ENCODE data around the gene ANAPC1.
"Not testable (repeated sequence)": the region's sequence is repeated elsewhere in the genome, so short reads cannot be mapped to it uniquely, and the experiment has no call there.

Gene ANAPC1

GRCh38 chr2:111812970-111813622 lies 70.9 kb downstream of the ANAPC1 start:
- not testable (repeated sequence) for DNase-seq (ENCODE audit: low read depth); H3K4me3 ChIP-seq (ENCODE audit: low read length)
- TF ChIP-seq CTCF (conservative IDR thresholded peaks at IDR 0.05; ENCODE audit: low read length): peak; percentile 8

GRCh38 chr2:111790633-111791032 lies 93.4 kb downstream of the ANAPC1 start:
- DNase-seq (ENCODE audit: low read depth); H3K4me3 ChIP-seq (ENCODE audit: low read length): not testable (repeated sequence)

- not testable (repeated sequence) for H3K4me3 ChIP-seq (ENCODE audit: low read length); DNase-seq (ENCODE audit: low read depth)
Observed at GRCh38 chr2:111784081-111784480, 99.9 kb downstream of the ANAPC1 start.

- DNase-seq (ENCODE audit: low read depth); H3K4me3 ChIP-seq (ENCODE audit: low read length): not testable (repeated sequence)
Observed at GRCh38 chr2:111782195-111782594, 101.8 kb downstream of the ANAPC1 start.

- H3K4me3 ChIP-seq (ENCODE audit: low read length); DNase-seq (ENCODE audit: low read depth): not testable (repeated sequence)
Observed at GRCh38 chr2:111781443-111782094, 102.4 kb downstream of the ANAPC1 start.

GRCh38 chr2:111777155-111777554 lies 106.8 kb downstream of the ANAPC1 start:
- DNase-seq (ENCODE audit: low read depth): not testable (repeated sequence)

GRCh38 chr2:111776296-111776695 lies 107.7 kb downstream of the ANAPC1 start:
- DNase-seq (ENCODE audit: low read depth); H3K4me3 ChIP-seq (ENCODE audit: low read length): not testable (repeated sequence)

More at GRCh38 chr2:111777155-111777554, 106.8 kb downstream of the ANAPC1 start:
- not testable (repeated sequence) for H3K4me3 ChIP-seq (ENCODE audit: low read length)

GRCh38 chr2:111772180-111772579 lies 111.8 kb downstream of the ANAPC1 start:
- H3K4me3 ChIP-seq (ENCODE audit: low read length); DNase-seq (ENCODE audit: low read depth): not testable (repeated sequence)

- H3K4me3 ChIP-seq (ENCODE audit: low read length); DNase-seq (ENCODE audit: low read depth): not testable (repeated sequence)
Observed at GRCh38 chr2:111770916-111771658, 112.9 kb downstream of the ANAPC1 start.

- not testable (repeated sequence) for DNase-seq (ENCODE audit: low read depth); H3K4me3 ChIP-seq (ENCODE audit: low read length)
Observed at GRCh38 chr2:111768266-111769190, 115.5 kb downstream of the ANAPC1 start.

- not testable (repeated sequence) for DNase-seq (ENCODE audit: low read depth); H3K4me3 ChIP-seq (ENCODE audit: low read length)
Observed at GRCh38 chr2:111767087-111767486, 116.9 kb downstream of the ANAPC1 start.

- DNase-seq (ENCODE audit: low read depth); H3K4me3 ChIP-seq (ENCODE audit: low read length): not testable (repeated sequence)
Observed at GRCh38 chr2:111766295-111766694, 117.7 kb downstream of the ANAPC1 start.

- not testable (repeated sequence) for H3K4me3 ChIP-seq (ENCODE audit: low read length); DNase-seq (ENCODE audit: low read depth)
Observed at GRCh38 chr2:111764151-111764550, 119.8 kb downstream of the ANAPC1 start.

GRCh38 chr2:111760697-111761284 lies 123.2 kb downstream of the ANAPC1 start:
- not testable (repeated sequence) for H3K4me3 ChIP-seq (ENCODE audit: low read length); DNase-seq (ENCODE audit: low read depth)

GRCh38 chr2:111752533-111752932 lies 131.5 kb downstream of the ANAPC1 start:
- H3K4me3 ChIP-seq (ENCODE audit: low read length); DNase-seq (ENCODE audit: low read depth): not testable (repeated sequence)

- H3K4me3 ChIP-seq (ENCODE audit: low read length); DNase-seq (ENCODE audit: low read depth): not testable (repeated sequence)
Observed at GRCh38 chr2:111750641-111751040, 133.4 kb downstream of the ANAPC1 start.

- not testable (repeated sequence) for H3K4me3 ChIP-seq (ENCODE audit: low read length); DNase-seq (ENCODE audit: low read depth)
Observed at GRCh38 chr2:111748429-111748828, 135.6 kb downstream of the ANAPC1 start.
